ENCODE results near the gene OAS3.
"Not testable (repeated sequence)": the region's sequence is repeated elsewhere in the genome, so short reads cannot be mapped to it uniquely, and the experiment has no call there.

Gene OAS3

GRCh38 chr12:112947761-112948160, 9.5 kb downstream of the OAS3 start:
- ChIA-PET CTCF (no interaction called here), POLR2A (no interaction called here)
- H3K4me3 ChIP-seq (ENCODE audit: low read depth, low read length), result no peak overlapping the region
- no peak for TF ChIP-seq CTCF (IDR thresholded peaks at IDR 0.05; ENCODE audit: insufficient read depth, low read length, missing control alignments)
- DNase-seq (ENCODE audit: low read depth, low spot score), result no peak

GRCh38 chr12:112948806-112949205, 10.5 kb downstream of the OAS3 start:
- H3K4me3 ChIP-seq (ENCODE audit: low read depth, low read length), result no peak overlapping the region
- CTCF ChIA-PET, result interaction anchor here (1.5 kb wide), 1 partner anchor 44 kb away, joined by 5 read pairs; no protein-coding TSS in a partner anchor
- POLR2A ChIA-PET, result interaction anchor here (0.6 kb wide), 1 partner anchor 10 kb away, joined by 4 read pairs; no protein-coding TSS in a partner anchor
- no peak for DNase-seq (ENCODE audit: low read depth, low spot score)
- TF ChIP-seq CTCF (IDR thresholded peaks at IDR 0.05; ENCODE audit: insufficient read depth, low read length, missing control alignments), result no peak

- CTCF ChIA-PET, result no interaction called here
- POLR2A ChIA-PET, result no interaction called here
- no peak for TF ChIP-seq CTCF (IDR thresholded peaks at IDR 0.05; ENCODE audit: insufficient read depth, low read length, missing control alignments)
- H3K4me3 ChIP-seq (ENCODE audit: low read depth, low read length), result no peak overlapping the region
- DNase-seq (ENCODE audit: low read depth, low spot score), result no peak
Observed at GRCh38 chr12:112950701-112951100, 12.4 kb downstream of the OAS3 start.

- CTCF ChIA-PET; POLR2A ChIA-PET; H3K4me3 ChIP-seq (ENCODE audit: low read depth, low read length); DNase-seq (ENCODE audit: low read depth, low spot score): not testable (repeated sequence)
Observed at GRCh38 chr12:112957125-112957524, 18.9 kb downstream of the OAS3 start.

GRCh38 chr12:112961074-112961473, 22.8 kb downstream of the OAS3 start:
- CTCF ChIA-PET, result interaction anchor here (0.7 kb wide), 1 partner anchor 44 kb away, joined by 3 read pairs; no protein-coding TSS in a partner anchor

GRCh38 chr12:112961536-112961935, 23.3 kb downstream of the OAS3 start:
- no peak for TF ChIP-seq CTCF (IDR thresholded peaks at IDR 0.05; ENCODE audit: insufficient read depth, low read length, missing control alignments)
- ChIA-PET CTCF (interaction anchor here (0.7 kb wide), 1 partner anchor 44 kb away, joined by 3 read pairs; no protein-coding TSS in a partner anchor), POLR2A (no interaction called here)
- H3K4me3 ChIP-seq (ENCODE audit: low read depth, low read length), result no peak overlapping the region
- no peak for DNase-seq (ENCODE audit: low read depth, low spot score)

More at GRCh38 chr12:112961074-112961473, 22.8 kb downstream of the OAS3 start:
- POLR2A ChIA-PET, result no interaction called here
- no peak overlapping the region for H3K4me3 ChIP-seq (ENCODE audit: low read depth, low read length)
- no peak for DNase-seq (ENCODE audit: low read depth, low spot score)
- no peak for TF ChIP-seq CTCF (IDR thresholded peaks at IDR 0.05; ENCODE audit: insufficient read depth, low read length, missing control alignments)

- CTCF ChIA-PET, result no interaction called here
- DNase-seq (ENCODE audit: low read depth, low spot score), result no peak
- POLR2A ChIA-PET, result no interaction called here
- TF ChIP-seq CTCF (IDR thresholded peaks at IDR 0.05; ENCODE audit: insufficient read depth, low read length, missing control alignments), result no peak
- H3K4me3 ChIP-seq (ENCODE audit: low read depth, low read length), result no peak overlapping the region
Observed at GRCh38 chr12:112962561-112962960, 24.3 kb downstream of the OAS3 start.
